Naive B cell (primary cell): ENCODE results near the gene SHF. TPM values are rescaled to one million over a fixed set of nuclear protein-coding genes. Genes with fewer than 3 reads are reported as not detected.

Experiments used
- ATAC-seq, 2 donors: fragments of 150-1000 bp; cut with Tn5 transposase; 2 replicates each; pipeline ENCODE4 v1.10.0; 2021; ENCODE audit warnings: low read depth in 2 of 2, mild to moderate bottlenecking in 2 of 2, moderate library complexity in 2 of 2
- DNase-seq: peaks from one replicate; pipeline ENCODE4 v3.0.0; 2022
- H3K27ac Mint-ChIP-seq, 6 donors: one replicate each; pipeline ENCODE4 v1.8.0; 2020 to 2022; ENCODE audit warnings: mild to moderate bottlenecking in 6 of 6, mixed read lengths in 6 of 6, moderate library complexity in 5 of 6, inconsistent platforms in 2 of 6
- H3K27me3 Mint-ChIP-seq, 3 donors: one replicate each; pipeline ENCODE4 v1.8.0; 2021 to 2022; ENCODE audit warnings: mixed read lengths in 3 of 3, mild to moderate bottlenecking in 1 of 3
- H3K36me3 Mint-ChIP-seq, 2 donors: one replicate each; pipeline ENCODE4 v1.8.0; 2020 to 2022; ENCODE audit warnings: mixed read lengths in 2 of 2, inconsistent platforms in 1 of 2, mild to moderate bottlenecking in 1 of 2
- H3K4me1 Mint-ChIP-seq, 3 donors: one replicate each; pipeline ENCODE4 v1.8.0; 2020 to 2022; ENCODE audit warnings: mixed read lengths in 3 of 3, inconsistent platforms in 1 of 3, mild to moderate bottlenecking in 1 of 3, moderate library complexity in 1 of 3
- H3K4me3 Mint-ChIP-seq, 8 donors: one replicate each; pipeline ENCODE4 v1.8.0; 2020 to 2022; ENCODE audit warnings: mild to moderate bottlenecking in 8 of 8, mixed read lengths in 8 of 8, moderate library complexity in 8 of 8, inconsistent platforms in 2 of 8
- H3K9me3 Mint-ChIP-seq, 7 donors: one replicate each; pipeline ENCODE4 v1.8.0; 2020 to 2022; ENCODE audit warnings: mixed read lengths in 7 of 7, mild to moderate bottlenecking in 5 of 7, inconsistent platforms in 2 of 7, moderate library complexity in 1 of 7
- polyA plus RNA-seq, 6 donors: library from polyadenylated mRNA; unstranded; fragments of 300-500 nt; fragmentation: Illumina TruSeq; gene quantifications; one replicate each; pipeline ENCODE4 v1.2.3, GENCODE V29; 2021; ENCODE audit warnings: low read depth in 6 of 6

The SHF gene
- polyA plus RNA-seq, 6 donors from 2014 or later, result 0.77 to 3.2 (median 1.8) TPM

GRCh38 chr15:45118996-45119395, 68.8 kb downstream of the SHF start:
- DNase-seq (no peak), ATAC-seq (no peak)
- H3K4me1 Mint-ChIP-seq, result peaks cover 25 to 40% (median 39%) of the 10 kb centered on the region in 3 donors
- peaks cover 0 to 3% of the 10 kb centered on the region in 2 donors for H3K36me3 Mint-ChIP-seq
- H3K27ac Mint-ChIP-seq, result peak overlapping the region in 1 of 6 donors; percentile 48
- no peak overlapping the region for H3K4me3 Mint-ChIP-seq
- peaks cover 0 to 3% (median 0%) of the 10 kb centered on the region in 7 donors for H3K9me3 Mint-ChIP-seq
- peaks cover 65 to 88% (median 85%) of the 10 kb centered on the region in 3 donors for H3K27me3 Mint-ChIP-seq

DNA sequence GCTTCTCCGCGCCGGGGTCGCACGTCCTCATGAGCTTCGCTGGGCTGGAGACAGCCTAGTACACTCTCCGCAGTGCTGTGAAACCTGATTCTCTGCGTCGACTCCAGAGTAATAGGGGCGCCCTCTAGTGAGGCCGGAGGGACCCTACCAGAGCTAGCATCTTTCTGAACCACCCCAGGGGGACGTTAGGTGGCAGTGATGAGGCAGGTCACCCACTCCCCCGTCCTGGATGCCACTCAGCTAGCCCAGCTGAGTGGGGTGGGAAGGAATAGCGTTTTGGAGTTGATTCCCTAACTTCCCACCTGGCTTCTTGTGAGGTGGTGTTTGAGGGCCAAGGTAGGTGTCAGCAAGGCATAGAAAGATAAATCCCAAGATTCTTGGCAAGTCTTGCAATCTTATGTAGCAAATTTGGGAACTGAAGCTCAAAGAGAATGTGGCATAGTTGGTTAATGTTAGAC, 69.6 kb downstream of the SHF start:
- H3K27me3 Mint-ChIP-seq, result peaks cover 71 to 91% (median 90%) of the 10 kb centered on the region in 3 donors
- H3K36me3 Mint-ChIP-seq, result peaks cover 0 to 8% of the 10 kb centered on the region in 2 donors
- peaks cover 33 to 48% (median 48%) of the 10 kb centered on the region in 3 donors for H3K4me1 Mint-ChIP-seq
- H3K27ac Mint-ChIP-seq, result peak overlapping the region in 2 of 6 donors; percentile 65 to 83
- ATAC-seq (peak; percentile 94), DNase-seq (peak; percentile 87)
- peaks cover 0 to 3% (median 0%) of the 10 kb centered on the region in 7 donors for H3K9me3 Mint-ChIP-seq
- H3K4me3 Mint-ChIP-seq, result peak overlapping the region; percentile 61 to 94 (median 88)

DNA sequence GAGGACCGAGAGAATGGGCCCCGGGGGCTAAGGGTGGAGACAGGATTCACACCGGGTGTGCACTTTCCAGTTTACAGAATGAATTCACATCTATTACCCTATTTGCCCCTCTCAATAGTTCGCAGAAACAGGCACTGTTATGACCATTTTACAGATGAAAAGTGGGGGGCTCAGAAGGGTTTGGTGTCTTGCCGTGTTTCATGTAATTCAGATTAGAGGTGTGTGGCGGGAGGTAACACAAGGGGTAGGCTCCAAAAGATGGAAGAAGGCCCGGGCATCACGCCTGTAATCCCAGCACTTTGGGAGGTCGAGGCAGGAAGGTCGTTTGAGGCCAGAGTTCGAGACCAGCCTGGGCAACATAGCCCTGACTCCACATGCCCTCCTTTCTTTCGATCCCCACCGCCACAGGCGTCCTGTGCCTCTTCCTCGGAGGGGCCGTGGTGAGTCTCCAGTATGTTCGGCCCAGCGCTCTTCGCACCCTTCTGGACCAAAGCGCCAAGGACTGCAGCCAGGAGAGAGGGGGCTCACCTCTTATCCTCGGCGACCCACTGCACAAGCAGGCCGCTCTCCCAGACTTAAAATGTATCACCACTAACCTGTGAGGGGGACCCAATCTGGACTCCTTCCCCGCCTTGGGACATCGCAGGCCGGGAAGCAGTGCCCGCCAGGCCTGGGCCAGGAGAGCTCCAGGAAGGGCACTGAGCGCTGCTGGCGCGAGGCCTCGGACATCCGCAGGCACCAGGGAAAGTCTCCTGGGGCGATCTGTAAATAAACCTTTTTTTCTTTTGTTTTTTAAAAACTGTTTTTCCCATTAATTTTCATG, 70.2 kb downstream of the SHF start:
- Mint-ChIP-seq H3K9me3 (peaks cover 0 to 3% (median 0%) of the 10 kb centered on the region in 7 donors), H3K4me3 (peak overlapping the region; percentile 61 to 94 (median 88)), H3K27me3 (peaks cover 73 to 91% (median 89%) of the 10 kb centered on the region in 3 donors), H3K36me3 (peaks cover 0 to 8% of the 10 kb centered on the region in 2 donors), H3K4me1 (peaks cover 37 to 55% (median 54%) of the 10 kb centered on the region in 3 donors), H3K27ac (peak overlapping the region in 1 of 6 donors; percentile 83)
- ATAC-seq (peak; percentile 11 to 12), DNase-seq (no peak)

Other genes starting within 250 kb of the SHF start
- not detected for gene TERB2, start 231.3 kb downstream of the SHF start, polyA plus RNA-seq
- gene SORD, start 164.8 kb downstream of the SHF start, polyA plus RNA-seq, result 10 to 100 TPM; 16.2 to 21.3 (median 19.0) TPM
- gene DUOX2, start 73.8 kb downstream of the SHF start, polyA plus RNA-seq, result under 1 TPM in 1 of 6 donors, not detected in 5; 0.08 TPM
- gene DUOXA2, start 73.6 kb downstream of the SHF start, polyA plus RNA-seq, result not detected
- gene DUOXA1, start 58.1 kb downstream of the SHF start, polyA plus RNA-seq, result not detected
- gene DUOX1, start 58.0 kb downstream of the SHF start, polyA plus RNA-seq, result 1 to 10 TPM in 3 of 6 donors, under 1 TPM in 3; 0.29 to 4.2 (median 1.3) TPM
- gene SLC28A2, start 64.3 kb upstream of the SHF start, polyA plus RNA-seq, result not detected
- 10 to 100 TPM in 3 of 6 donors, 1 to 10 TPM in 3; 1.9 to 26.7 (median 12.0) TPM for gene GATM, start 190.6 kb upstream of the SHF start, polyA plus RNA-seq